KG1 (cell line): ENCODE data around the gene TSHR.

Source experiments
- DNase-seq: peaks from one replicate; lab custom pipeline; 2025; lab: John Stamatoyannopoulos, UW

The TSHR gene

GRCh38 chr14:81138429-81138828, 183.0 kb downstream of the TSHR start:
- DNase-seq = no peak

DNA sequence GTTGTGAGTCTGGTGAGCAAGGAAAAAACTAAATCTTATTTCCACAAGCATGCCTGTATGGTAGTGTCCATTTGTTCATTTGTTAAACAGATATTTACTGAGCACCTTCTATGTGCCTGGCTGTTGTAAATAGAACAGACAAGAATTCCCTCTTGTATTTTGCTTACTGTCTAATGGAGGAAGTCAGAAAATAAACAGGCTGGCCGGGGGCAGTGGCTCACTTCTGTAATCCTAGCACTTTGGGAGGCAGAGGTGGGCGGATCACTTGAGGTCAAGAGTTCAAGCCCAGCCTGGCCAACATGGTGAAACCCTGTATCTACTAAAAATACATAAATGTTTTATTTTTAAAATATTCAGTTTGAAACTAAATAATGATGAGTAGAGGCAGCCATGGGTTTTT, 186.0 kb downstream of the TSHR start:
- DNase-seq = no peak

GRCh38 chr14:81143793-81144192, 188.4 kb downstream of the TSHR start:
- no peak for DNase-seq

DNA sequence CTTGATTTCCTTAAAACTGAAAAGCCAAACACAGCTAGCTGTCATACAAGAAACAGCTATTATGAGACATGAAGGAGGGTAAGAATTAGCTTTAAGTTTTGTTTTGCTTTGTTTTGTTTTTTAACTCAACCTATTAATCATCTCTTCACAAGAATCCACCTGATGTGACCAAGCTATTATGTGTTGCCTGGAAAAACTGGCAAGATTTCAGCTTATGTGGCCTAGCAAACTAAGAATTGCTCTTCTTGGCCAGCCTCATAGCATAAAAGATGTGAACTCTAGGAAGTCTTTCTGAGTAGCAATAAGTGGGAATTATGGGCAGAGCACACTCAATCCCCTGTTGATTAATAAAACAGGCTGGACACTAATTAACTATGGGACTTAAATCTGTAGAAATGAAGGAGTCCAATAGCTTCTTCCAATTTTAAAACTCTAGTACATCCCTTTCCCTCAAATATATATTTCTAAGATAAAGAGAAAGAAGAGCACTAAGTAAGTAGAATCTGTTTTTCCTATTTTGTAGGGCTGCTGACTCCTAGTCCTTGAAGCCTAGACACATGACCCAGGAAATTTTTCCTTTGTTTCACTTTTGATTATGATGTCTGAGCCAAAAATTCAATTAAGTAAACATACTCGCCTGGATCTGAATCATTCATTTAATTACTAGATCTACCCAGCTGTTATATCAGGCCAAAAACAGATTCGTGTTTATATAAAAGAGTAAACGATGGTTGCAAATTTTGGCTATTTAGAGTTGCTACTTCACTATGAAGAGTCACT, 189.6 kb downstream of the TSHR start:
- no peak for DNase-seq

DNA sequence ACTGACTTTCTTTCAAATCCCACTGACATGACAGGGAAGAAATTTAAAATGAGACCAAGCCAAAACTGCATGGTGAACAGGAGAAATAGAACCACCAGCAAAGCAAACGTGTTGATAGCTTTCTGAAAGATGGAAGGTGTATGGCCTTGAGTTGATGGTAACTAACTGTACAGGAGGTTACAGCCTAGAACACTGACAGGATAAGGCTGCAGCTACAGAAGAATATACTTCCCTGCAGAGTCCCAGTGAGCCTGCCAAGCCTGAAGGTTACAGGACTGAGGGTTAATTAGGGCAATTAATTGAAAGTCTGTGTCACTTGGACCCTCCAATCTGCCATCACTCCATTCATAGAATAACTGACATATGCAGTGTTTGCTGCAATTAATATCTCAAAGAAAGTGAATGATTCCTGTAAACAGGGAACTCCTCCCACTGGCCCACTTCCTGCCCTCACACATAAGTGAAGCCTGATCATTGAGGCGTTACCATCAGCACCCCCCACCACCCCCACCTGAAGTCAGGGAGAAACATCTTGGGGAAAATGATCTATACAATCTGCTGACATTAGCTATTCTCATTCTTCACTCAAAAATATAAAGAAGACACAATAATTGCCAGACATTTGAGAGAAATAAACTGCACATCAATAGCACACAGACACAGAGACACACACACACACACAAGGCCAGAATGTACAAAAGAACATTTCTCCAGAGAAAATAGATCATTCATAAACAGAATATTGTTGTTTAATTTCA, 191.9 kb downstream of the TSHR start:
- no peak for DNase-seq

- DNase-seq = no peak
These were observed 193.2 kb downstream of the TSHR start for GRCh38 chr14:81148635-81149034.

- DNase-seq = no peak
These were observed 197.8 kb downstream of the TSHR start for GRCh38 chr14:81153187-81153586.

DNA sequence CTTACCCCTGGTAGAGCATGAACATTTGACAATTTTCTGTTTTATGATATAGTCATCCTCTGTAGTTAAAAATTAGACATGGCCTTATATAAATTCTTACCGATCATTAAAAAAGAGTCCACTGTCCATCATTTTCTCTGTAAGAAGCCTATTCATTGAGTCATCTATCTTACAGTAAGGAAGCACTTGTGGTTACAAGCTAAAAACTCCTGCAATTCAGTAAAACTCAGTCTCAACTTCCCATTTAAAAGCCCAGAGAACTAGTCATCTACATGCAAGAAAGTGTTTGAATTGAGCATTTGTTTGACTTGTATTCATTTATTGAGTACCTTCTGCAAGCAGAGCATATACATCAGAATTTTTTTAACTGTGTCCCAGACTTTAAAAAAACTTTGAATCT, 202.0 kb downstream of the TSHR start:
- DNase-seq = no peak

- no peak for DNase-seq
These were observed 205.7 kb downstream of the TSHR start for GRCh38 chr14:81161088-81161487.

DNA sequence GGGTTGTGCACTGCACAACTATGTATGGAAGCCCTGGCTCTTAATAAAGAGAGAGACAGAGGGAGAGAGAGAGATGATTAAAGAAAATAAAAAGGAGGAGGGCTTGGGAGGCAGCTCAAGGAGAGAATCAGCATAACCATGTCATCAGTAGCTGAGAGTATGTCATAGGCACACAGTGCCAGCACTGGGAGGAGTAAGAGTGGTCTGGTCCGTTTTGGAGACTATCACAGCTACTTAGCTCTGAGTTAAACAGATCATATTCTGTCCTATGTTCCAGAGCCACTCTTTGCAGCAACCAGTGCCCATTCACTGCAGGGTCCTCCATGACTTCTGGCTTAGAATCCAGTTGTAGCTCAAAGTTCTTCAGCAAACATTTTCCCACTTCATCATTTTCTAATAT, 206.3 kb downstream of the TSHR start:
- DNase-seq = no peak

DNA sequence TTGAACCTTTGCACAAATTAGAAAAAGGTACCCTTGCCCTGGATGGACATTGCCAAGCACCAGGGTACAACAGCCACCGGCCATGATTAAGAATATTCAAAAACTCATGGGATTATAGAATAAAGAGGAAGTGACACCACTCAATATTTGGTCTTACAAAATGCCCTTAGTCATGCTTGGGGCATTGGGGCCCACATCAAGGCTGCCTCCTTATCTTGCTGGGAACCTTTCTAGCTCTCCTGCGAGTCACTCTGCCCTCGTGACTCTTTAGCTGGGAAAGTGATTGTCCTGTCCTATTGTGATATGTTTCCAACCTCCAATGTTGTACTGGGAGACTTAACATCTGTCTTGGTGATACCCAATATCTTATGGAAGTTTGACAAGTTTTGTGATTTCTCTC, 207.5 kb downstream of the TSHR start:
- DNase-seq = no peak

DNA sequence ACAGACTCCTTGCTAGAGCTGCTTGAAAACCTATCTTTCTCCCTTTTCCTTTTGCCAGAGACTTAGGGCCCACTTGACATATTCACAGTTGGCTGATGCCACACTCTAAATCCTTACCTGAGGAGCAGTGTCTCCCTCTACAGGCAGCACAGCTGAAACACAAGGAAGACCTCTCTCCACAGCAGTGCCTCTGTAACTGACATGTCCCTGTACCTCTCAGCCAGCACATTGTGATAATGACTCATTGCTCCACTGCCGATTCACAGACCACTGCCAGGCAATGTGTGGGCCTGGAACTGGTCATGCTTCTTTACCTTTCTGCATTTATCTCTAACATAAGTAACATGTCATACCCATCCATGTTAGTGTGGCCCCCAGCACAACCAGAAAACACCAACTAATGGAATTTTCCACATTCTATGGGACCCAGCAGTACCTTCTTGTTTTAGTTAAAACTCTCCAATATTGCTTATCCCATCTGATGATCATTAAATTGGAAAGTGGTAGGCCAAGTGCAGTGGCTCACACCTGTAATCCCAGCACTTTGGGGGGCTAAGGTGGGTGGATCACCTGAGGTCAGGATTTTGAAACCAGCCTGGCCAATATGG, 208.8 kb downstream of the TSHR start:
- no peak for DNase-seq

- no peak for DNase-seq
These were observed 209.8 kb downstream of the TSHR start for GRCh38 chr14:81165188-81165587.

GRCh38 chr14:81166121-81166520, 210.7 kb downstream of the TSHR start:
- no peak for DNase-seq

DNA sequence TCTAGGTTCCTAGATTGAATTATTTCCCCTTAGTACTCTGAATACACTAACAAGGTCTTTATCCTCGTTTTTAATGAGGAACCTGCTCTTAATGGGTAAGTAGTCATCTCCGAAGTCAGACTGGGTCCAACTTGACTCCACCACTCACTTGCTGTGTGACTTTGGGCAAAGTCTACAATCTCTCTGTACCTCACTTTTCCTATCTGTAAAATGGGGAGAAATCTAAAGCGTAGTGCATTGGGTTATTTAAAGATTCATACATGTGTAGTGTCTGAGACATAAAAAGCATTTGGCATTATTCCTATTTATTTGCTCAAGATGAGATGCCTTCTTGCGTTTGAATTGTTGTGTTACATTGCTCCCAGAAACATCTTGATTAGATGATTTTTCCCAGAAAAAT, 213.8 kb downstream of the TSHR start:
- no peak for DNase-seq

DNA sequence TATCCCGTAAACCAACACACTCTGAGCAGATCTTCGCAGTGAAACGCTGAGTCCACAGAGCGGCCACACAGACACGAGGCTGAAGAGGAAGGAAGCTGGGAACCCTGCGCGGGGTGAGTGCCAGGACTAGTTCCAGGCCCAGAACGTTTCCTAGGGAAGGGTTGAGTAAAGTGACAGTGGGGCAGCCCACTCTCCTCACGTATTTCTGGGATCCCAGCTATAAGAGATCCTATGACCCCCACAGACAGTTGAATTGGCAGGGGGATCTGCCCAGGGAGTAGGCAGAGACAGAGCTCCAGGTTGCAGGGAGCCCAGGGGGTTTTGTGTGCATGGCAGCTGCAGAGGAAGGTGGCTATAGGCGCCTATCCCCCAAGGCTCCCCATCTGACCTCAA, 214.3 kb downstream of the TSHR start:
- peak; percentile 44 for DNase-seq

DNA sequence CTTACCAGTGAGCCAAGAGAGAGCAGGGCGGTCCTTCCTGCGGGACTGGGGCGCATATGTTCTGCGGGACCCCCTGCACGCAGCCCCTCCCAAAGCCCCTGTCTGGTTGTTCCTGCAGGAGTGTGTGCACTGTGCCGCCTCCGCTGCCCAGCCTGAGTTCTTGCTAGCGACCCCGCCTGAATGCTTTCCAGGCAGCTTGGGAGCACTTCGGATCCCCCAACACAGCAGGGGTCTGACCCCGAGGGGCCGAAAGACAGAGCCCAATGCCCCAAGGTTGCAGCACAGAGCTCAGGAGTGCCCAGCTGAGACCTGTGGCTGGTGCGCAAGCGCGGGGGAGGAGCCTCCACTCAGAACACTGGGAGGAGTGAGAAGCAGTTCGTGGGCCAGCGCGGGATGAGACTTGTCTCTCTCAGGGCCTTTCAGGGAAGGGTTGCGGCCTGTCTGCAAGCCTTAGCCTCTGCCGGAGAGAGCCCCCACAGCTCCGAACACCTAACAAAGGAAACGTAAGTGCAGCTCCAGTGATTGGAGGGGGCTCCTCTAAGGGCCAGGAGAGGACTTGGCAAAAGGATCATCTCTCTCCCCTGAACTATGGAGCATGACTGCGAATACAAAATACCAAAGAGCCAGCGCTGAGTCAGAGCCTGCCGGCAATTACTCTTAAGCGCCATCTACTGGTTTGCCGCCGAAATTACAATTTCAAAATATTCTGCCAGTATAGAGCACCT, 214.8 kb downstream of the TSHR start:
- peak; percentile 96 for DNase-seq

- DNase-seq = no peak
These were observed 215.4 kb downstream of the TSHR start for GRCh38 chr14:81170829-81171195.

DNA sequence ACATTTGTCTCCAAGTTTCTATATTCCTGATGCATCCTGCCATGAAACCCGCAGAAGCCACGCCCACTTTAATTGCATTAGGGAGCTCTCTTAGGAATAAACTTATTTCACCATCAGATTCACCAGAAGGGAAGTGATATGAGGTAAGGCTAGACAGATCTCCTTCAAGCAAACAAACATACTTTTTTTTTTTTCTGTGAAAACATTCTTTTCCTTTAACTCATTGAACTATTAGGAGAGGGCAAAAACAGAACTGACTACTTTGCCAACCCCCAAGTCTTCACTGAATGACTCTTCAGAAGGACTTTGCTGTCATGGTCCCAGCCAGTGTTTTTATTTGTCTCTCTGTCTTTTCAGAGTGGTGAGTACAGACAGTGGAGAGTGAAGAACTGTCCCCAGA, 216.9 kb downstream of the TSHR start:
- no peak for DNase-seq

GRCh38 chr14:81172881-81173280, 217.5 kb downstream of the TSHR start:
- no peak for DNase-seq

DNA sequence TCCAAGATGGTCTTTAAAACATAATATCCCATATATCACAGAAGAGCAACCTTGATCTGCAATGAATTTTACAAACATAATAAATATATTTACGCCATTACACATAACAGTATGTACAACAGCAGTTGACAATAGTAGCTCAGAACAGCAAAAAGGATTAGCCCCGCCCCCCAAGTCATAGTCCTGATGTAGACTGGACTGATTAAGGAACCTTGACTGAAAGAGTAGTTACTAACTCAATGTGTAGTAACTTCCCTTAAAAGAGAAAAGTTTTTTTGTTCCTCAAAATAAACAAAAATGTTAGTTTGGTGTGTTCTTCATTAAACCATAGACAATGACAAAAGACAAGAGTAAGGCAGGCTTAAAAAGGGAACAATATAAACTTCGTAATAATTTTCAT, 220.8 kb downstream of the TSHR start:
- DNase-seq = peak; percentile 17

DNA sequence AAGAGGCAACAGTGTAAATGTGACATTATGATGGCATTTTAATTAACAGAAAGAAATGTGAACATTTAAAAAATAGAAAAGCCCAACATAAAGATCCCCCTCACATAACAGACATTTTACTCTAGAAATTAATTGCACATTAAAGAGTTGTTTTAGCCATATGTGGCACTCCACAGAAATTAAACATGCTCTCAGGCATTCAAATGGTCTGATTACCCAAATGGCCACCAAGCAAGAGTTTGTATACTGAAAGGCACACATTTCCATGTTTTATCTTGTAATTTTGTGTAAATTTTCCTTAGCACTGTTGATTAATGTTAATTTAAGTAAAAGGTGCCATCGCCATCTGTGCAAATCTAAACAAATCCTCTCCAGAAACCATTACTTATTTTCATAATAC, 221.8 kb downstream of the TSHR start:
- DNase-seq = no peak

DNA sequence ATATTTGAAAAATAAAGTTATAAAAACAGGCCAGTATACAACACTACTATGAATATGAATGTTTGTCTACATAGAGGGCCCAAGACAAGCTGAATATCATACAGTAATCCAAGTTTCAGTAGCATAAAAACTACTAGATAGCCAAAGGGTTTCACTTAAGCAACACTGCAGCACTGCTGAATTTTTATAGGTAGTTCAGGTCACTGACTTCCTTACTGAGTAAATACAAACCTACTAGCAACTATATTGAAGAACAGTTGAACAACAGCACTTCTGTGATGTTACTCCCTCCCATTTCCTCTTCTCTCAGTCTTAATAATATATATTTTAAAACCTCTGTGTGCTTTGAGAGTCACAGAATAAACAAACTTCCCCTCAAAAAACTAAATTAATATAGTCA, 222.6 kb downstream of the TSHR start:
- no peak for DNase-seq
